Lung (tissue), 12 donors: ENCODE measurements around the gene HTR6. TPM values are rescaled to one million over a fixed set of nuclear protein-coding genes. Genes with fewer than 3 reads are reported as not detected.
"Not testable (repeated sequence)": the region's sequence is repeated elsewhere in the genome, so short reads cannot be mapped to it uniquely, and the experiment has no call there.

Experiments used
- ATAC-seq: fragments of 200-7000 bp; cut with Tn5 transposase; one replicate; pipeline ENCODE4 v1.9.1; 2020; ENCODE audit warnings: moderate number of reproducible peaks; ENCODE audit not compliant: insufficient read depth, low FRiP score
- DNase-seq, 3 donors: peaks; one replicate each; pipeline ENCODE4 v3.0.0-alpha.2; 2013 to 2017
- H3K27ac ChIP-seq, 2 donors: one replicate each; pipeline ENCODE4 v1.5.1; 2013; ENCODE audit warnings: mild to moderate bottlenecking in 2 of 2, moderate library complexity in 2 of 2, control low read depth in 1 of 2, inconsistent platforms in 1 of 2, low read depth in 1 of 2, low read length in 1 of 2
- H3K27me3 ChIP-seq, 3 donors: one replicate each; pipeline ENCODE4 v1.5.1; 2013; ENCODE audit warnings: low read length in 2 of 3; ENCODE audit not compliant: control insufficient read depth in 3 of 3, insufficient read depth in 3 of 3
- H3K36me3 ChIP-seq, 4 donors: one replicate each; pipeline ENCODE4 v1.5.1; 2013; ENCODE audit warnings: low read length in 4 of 4, mild to moderate bottlenecking in 1 of 4, moderate library complexity in 1 of 4; ENCODE audit not compliant: control insufficient read depth in 4 of 4, insufficient read depth in 4 of 4
- H3K4me1 ChIP-seq, 5 donors: one replicate each; pipeline ENCODE4 v1.5.1; 2013; ENCODE audit warnings: low read length in 5 of 5, mild to moderate bottlenecking in 2 of 5, moderate library complexity in 1 of 5; ENCODE audit not compliant: control insufficient read depth in 5 of 5, insufficient read depth in 5 of 5
- H3K4me3 ChIP-seq: one replicate; pipeline ENCODE4 v1.5.1; 2013; ENCODE audit warnings: mild to moderate bottlenecking, control low read depth, moderate library complexity
- H3K9ac ChIP-seq, 2 donors: one replicate each; pipeline ENCODE4 v1.5.1; 2013; ENCODE audit warnings: low read length in 2 of 2, control low read depth in 1 of 2; ENCODE audit not compliant: insufficient read depth in 1 of 2
- H3K9me3 ChIP-seq, 4 donors: one replicate each; pipeline ENCODE4 v1.5.1; 2013; ENCODE audit warnings: low read length in 3 of 4, mild to moderate bottlenecking in 1 of 4, moderate library complexity in 1 of 4; ENCODE audit not compliant: control insufficient read depth in 4 of 4, insufficient read depth in 3 of 4
- CTCF ChIP-seq: IDR thresholded peaks from 2 replicates; pipeline ENCODE4 v1.5.1; 2012; ENCODE audit warnings: mild to moderate bottlenecking; ENCODE audit errors: control extremely low read depth, extremely low read depth
- WGBS, 2 donors: extraction: QIAGEN DNeasy Blood & Tissue Kit; methylation state at CpG; one replicate each; pipeline ENCODE4 v1.1.7; 2013; 5-methylcytosine and 5-hydroxymethylcytosine counted together
- polyA plus RNA-seq, 2 donors: library from polyadenylated mRNA; stranded (reverse); fragments of 200-250 nt; gene quantifications; one replicate each; pipeline ENCODE4 v1.2.1, GENCODE V29; 2013
- total RNA-seq, 2 donors: library from RNA; depleted of rRNA in 1 of 2; stranded (reverse); fragments of >200 nt in 1 of 2; gene quantifications; one replicate each; pipeline ENCODE4 v1.2.1, GENCODE V29; 2014 to 2021
- donor health status: control.
- donor health status: control.
- donor health status: Bipolar disorder and iron deficiency.
- donor health status: healthy.
- donor health status: DM: yes; HTN: yes; CAD: no.

The HTR6 gene
- total and polyA plus RNA-seq, 4 donors = not detected

GRCh38 chr1:19635646-19636045 is 29.0 kb upstream of the HTR6 start:
- no peak for TF ChIP-seq CTCF
- no peak overlapping the region for H3K27ac ChIP-seq
- 93% methylated on average over 4 of the region's 4 CpGs for WGBS, 2 donors
- H3K36me3 ChIP-seq = peaks cover 0 to 1% (median 0%) of the 10 kb centered on the region in 4 donors
- no peak overlapping the region for H3K4me3 ChIP-seq
- ATAC-seq (no peak), DNase-seq (no peak)
- no peaks in the 10 kb centered on the region for H3K9me3 ChIP-seq
- no peaks in the 10 kb centered on the region for H3K27me3 ChIP-seq
- peaks cover 0 to 7% (median 5%) of the 10 kb centered on the region in 5 donors for H3K4me1 ChIP-seq
- H3K9ac ChIP-seq = no peak overlapping the region

GRCh38 chr1:19636065-19636464 is 28.6 kb upstream of the HTR6 start:
- DNase-seq = no peak
- no peaks in the 10 kb centered on the region for H3K27me3 ChIP-seq
- H3K27ac ChIP-seq = no peak overlapping the region
- ATAC-seq = no peak
- WGBS, 2 donors = 87 to 89% methylated on average over 5 of the region's 5 CpGs
- no peak overlapping the region for H3K4me3 ChIP-seq
- peaks cover 0 to 10% (median 5%) of the 10 kb centered on the region in 5 donors for H3K4me1 ChIP-seq
- no peaks in the 10 kb centered on the region for H3K9me3 ChIP-seq
- peaks cover 0 to 1% (median 0%) of the 10 kb centered on the region in 4 donors for H3K36me3 ChIP-seq
- TF ChIP-seq CTCF = no peak
- no peak overlapping the region for H3K9ac ChIP-seq

- H3K27ac ChIP-seq, DNase-seq, H3K36me3 ChIP-seq, ATAC-seq, H3K27me3 ChIP-seq, H3K4me1 ChIP-seq, H3K9ac ChIP-seq, H3K9me3 ChIP-seq, H3K4me3 ChIP-seq: not testable (repeated sequence)
- 93 to 94% methylated on average over 10 of the region's 10 CpGs for WGBS, 2 donors
Measured at GRCh38 chr1:19636749-19637148, 27.9 kb upstream of the HTR6 start.

GRCh38 chr1:19637606-19638005 is 27.1 kb upstream of the HTR6 start:
- TF ChIP-seq CTCF = no peak
- DNase-seq = no peak

GRCh38 chr1:19639228-19639627 is 25.4 kb upstream of the HTR6 start:
- WGBS, 2 donors = 69 to 87% methylated on average over 10 of the region's 10 CpGs
- ATAC-seq = not testable (repeated sequence)

More at GRCh38 chr1:19637606-19638005, 27.1 kb upstream of the HTR6 start:
- no peak for ATAC-seq
- Histone ChIP-seq H3K36me3 (peaks cover 0 to 1% (median 0%) of the 10 kb centered on the region in 4 donors), H3K9ac (no peak overlapping the region), H3K27me3 (peaks cover 0 to 3% (median 0%) of the 10 kb centered on the region in 3 donors), H3K4me1 (peaks cover 0 to 10% (median 5%) of the 10 kb centered on the region in 5 donors), H3K9me3 (no peaks in the 10 kb centered on the region), H3K27ac (no peak overlapping the region), H3K4me3 (no peak overlapping the region)
- WGBS, 2 donors = 75 to 77% methylated on average over 10 of the region's 10 CpGs

More at GRCh38 chr1:19639228-19639627, 25.4 kb upstream of the HTR6 start:
- not testable (repeated sequence) for H3K4me3 ChIP-seq, DNase-seq, H3K27ac ChIP-seq, H3K9ac ChIP-seq, H3K27me3 ChIP-seq, H3K9me3 ChIP-seq, H3K36me3 ChIP-seq
- peaks cover 0 to 19% (median 5%) of the 10 kb centered on the region in 5 donors for H3K4me1 ChIP-seq
